HG03575 (cell line): ENCODE data around the gene SMKR1.

Experiments used
- ATAC-seq: cut with Tn5 transposase; IDR thresholded peaks from one replicate; pipeline ENCODE4 v1.9.1; 2021; ENCODE audit not compliant: unreplicated experiment, insufficient number of reproducible peaks, low FRiP score; ENCODE audit errors: extremely low read depth

The SMKR1 gene

GRCh38 chr7:129557686-129558481, 55.6 kb downstream of the SMKR1 start:
- ATAC-seq: no peak

GRCh38 chr7:129559564-129559963, 57.2 kb downstream of the SMKR1 start:
- ATAC-seq: no peak

- ATAC-seq: no peak
Observed at GRCh38 chr7:129560831-129561230, 58.5 kb downstream of the SMKR1 start.

- no peak for ATAC-seq
Observed at GRCh38 chr7:129561677-129562359, 59.5 kb downstream of the SMKR1 start.
